Measurements from ENCODE around the gene AGBL1. TPM values are rescaled to one million over a fixed set of nuclear protein-coding genes. Genes with fewer than 3 reads are reported as not detected.

Gene AGBL1
- total RNA-seq, 1 donor from 2014 or later = not detected

GRCh38 chr15:86493884-86494283 is 414.2 kb downstream of the AGBL1 start:
- Mint-ChIP-seq H3K4me3 (ENCODE audit: unreplicated experiment) (no peak overlapping the region), H3K36me3 (ENCODE audit: unreplicated experiment) (no peaks in the 10 kb centered on the region), H3K4me1 (ENCODE audit: unreplicated experiment) (no peaks in the 10 kb centered on the region), H3K27ac (ENCODE audit: unreplicated experiment) (no peak overlapping the region), H3K9me3 (ENCODE audit: unreplicated experiment) (peaks cover 10% of the 10 kb centered on the region), H3K27me3 (ENCODE audit: unreplicated experiment) (no peaks in the 10 kb centered on the region)
- no peak for DNase-seq (ENCODE audit: extremely low spot score, unreplicated experiment)
- TF ChIP-seq CTCF (IDR thresholded peaks at IDR 0.05) = no peak

- no peaks in the 10 kb centered on the region for H3K36me3 Mint-ChIP-seq (ENCODE audit: unreplicated experiment)
- H3K9me3 Mint-ChIP-seq (ENCODE audit: unreplicated experiment) = peaks cover 10% of the 10 kb centered on the region
- no peak for TF ChIP-seq CTCF (IDR thresholded peaks at IDR 0.05)
- H3K27me3 Mint-ChIP-seq (ENCODE audit: unreplicated experiment) = no peaks in the 10 kb centered on the region
- no peaks in the 10 kb centered on the region for H3K4me1 Mint-ChIP-seq (ENCODE audit: unreplicated experiment)
- DNase-seq (ENCODE audit: extremely low spot score, unreplicated experiment) = no peak
- no peak overlapping the region for H3K27ac Mint-ChIP-seq (ENCODE audit: unreplicated experiment)
- no peak overlapping the region for H3K4me3 Mint-ChIP-seq (ENCODE audit: unreplicated experiment)
Observed at GRCh38 chr15:86494475-86494874, 414.8 kb downstream of the AGBL1 start.

DNA sequence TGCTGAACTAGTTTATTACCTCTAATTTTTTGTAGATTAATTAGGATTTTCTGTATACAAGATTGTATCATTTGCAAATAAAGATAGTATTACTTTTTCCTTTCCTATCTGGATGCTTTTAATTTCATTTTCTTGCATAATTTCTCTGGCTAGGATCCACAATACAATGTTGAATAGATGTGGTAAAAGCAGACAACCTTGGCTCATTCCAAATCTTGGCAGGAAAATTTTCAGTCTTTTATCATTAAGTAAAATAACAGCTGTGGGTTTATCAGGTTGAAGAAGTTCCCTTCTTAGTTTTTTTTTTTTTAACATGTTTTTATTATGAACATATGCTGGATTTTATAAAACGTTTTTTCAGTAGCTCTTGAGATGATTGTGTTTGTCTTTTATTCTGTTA is 422.6 kb downstream of the AGBL1 start:
- no peak overlapping the region for H3K27ac Mint-ChIP-seq (ENCODE audit: unreplicated experiment)
- DNase-seq (ENCODE audit: extremely low spot score, unreplicated experiment) = no peak
- peaks cover 3% of the 10 kb centered on the region for H3K9me3 Mint-ChIP-seq (ENCODE audit: unreplicated experiment)
- H3K4me1 Mint-ChIP-seq (ENCODE audit: unreplicated experiment) = no peaks in the 10 kb centered on the region
- no peak overlapping the region for H3K4me3 Mint-ChIP-seq (ENCODE audit: unreplicated experiment)
- TF ChIP-seq CTCF (IDR thresholded peaks at IDR 0.05) = no peak
- no peaks in the 10 kb centered on the region for H3K36me3 Mint-ChIP-seq (ENCODE audit: unreplicated experiment)
- no peaks in the 10 kb centered on the region for H3K27me3 Mint-ChIP-seq (ENCODE audit: unreplicated experiment)

GRCh38 chr15:86505951-86506350 is 426.3 kb downstream of the AGBL1 start:
- TF ChIP-seq CTCF (IDR thresholded peaks at IDR 0.05) = no peak
- no peak overlapping the region for H3K4me3 Mint-ChIP-seq (ENCODE audit: unreplicated experiment)
- no peak overlapping the region for H3K27ac Mint-ChIP-seq (ENCODE audit: unreplicated experiment)
- H3K36me3 Mint-ChIP-seq (ENCODE audit: unreplicated experiment) = no peaks in the 10 kb centered on the region
- H3K27me3 Mint-ChIP-seq (ENCODE audit: unreplicated experiment) = no peaks in the 10 kb centered on the region
- no peaks in the 10 kb centered on the region for H3K4me1 Mint-ChIP-seq (ENCODE audit: unreplicated experiment)
- no peak for DNase-seq (ENCODE audit: extremely low spot score, unreplicated experiment)
- peaks cover 14% of the 10 kb centered on the region for H3K9me3 Mint-ChIP-seq (ENCODE audit: unreplicated experiment)

- H3K27me3 Mint-ChIP-seq (ENCODE audit: unreplicated experiment) = no peaks in the 10 kb centered on the region
- H3K36me3 Mint-ChIP-seq (ENCODE audit: unreplicated experiment) = no peaks in the 10 kb centered on the region
- no peak for DNase-seq (ENCODE audit: extremely low spot score, unreplicated experiment)
- H3K9me3 Mint-ChIP-seq (ENCODE audit: unreplicated experiment) = peaks cover 14% of the 10 kb centered on the region
- H3K4me3 Mint-ChIP-seq (ENCODE audit: unreplicated experiment) = no peak overlapping the region
- H3K4me1 Mint-ChIP-seq (ENCODE audit: unreplicated experiment) = no peaks in the 10 kb centered on the region
- no peak overlapping the region for H3K27ac Mint-ChIP-seq (ENCODE audit: unreplicated experiment)
- TF ChIP-seq CTCF (IDR thresholded peaks at IDR 0.05) = no peak
Observed at GRCh38 chr15:86506401-86506800, 426.7 kb downstream of the AGBL1 start.

Data from osteocyte (in vitro differentiated cells).